Mammary epithelial cell (primary cell): Measurements from ENCODE around the gene MAP2K1.

Source experiments
- EZH2 ChIP-seq: IDR thresholded peaks from 2 replicates; pipeline ENCODE4 v1.6.1; 2012; ENCODE audit warnings: low read length, inconsistent platforms, borderline replicate concordance
- TF ChIP-seq, protein P1 (sequence below), 2 donors: IDR thresholded peaks in 1 of 2; conservative IDR thresholded peaks in 1 of 2; 2 replicates each; pipeline ENCODE4 v1.5.1; 2011 to 2012; ENCODE audit warnings: inconsistent platforms in 2 of 2, low read length in 2 of 2, mild to moderate bottlenecking in 2 of 2, control low read depth in 1 of 2, low read depth in 1 of 2; ENCODE audit not compliant: insufficient read depth in 1 of 2; ENCODE audit errors: extremely low read depth in 1 of 2

DNA sequence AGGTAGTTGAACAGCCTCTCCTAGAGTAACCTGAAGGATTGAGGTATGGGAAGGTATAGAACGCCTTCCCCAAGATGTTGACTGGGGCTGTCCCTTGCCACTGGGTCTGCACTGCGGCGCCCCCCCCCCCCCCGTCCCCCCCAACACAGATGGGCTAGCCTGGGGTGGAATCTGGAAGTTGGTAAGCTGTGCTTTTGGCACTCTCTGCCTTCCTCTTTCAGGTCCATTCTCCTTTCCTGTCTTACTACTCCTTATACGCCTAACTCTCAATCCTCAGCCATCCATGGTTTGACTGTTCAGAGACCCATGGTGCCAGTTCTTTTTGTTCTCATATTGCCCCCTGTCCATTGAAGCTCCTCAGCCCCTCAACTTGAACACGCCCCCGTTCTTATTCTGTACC lies 42.8 kb downstream of the MAP2K1 start:
- TF ChIP-seq, protein P1, sequence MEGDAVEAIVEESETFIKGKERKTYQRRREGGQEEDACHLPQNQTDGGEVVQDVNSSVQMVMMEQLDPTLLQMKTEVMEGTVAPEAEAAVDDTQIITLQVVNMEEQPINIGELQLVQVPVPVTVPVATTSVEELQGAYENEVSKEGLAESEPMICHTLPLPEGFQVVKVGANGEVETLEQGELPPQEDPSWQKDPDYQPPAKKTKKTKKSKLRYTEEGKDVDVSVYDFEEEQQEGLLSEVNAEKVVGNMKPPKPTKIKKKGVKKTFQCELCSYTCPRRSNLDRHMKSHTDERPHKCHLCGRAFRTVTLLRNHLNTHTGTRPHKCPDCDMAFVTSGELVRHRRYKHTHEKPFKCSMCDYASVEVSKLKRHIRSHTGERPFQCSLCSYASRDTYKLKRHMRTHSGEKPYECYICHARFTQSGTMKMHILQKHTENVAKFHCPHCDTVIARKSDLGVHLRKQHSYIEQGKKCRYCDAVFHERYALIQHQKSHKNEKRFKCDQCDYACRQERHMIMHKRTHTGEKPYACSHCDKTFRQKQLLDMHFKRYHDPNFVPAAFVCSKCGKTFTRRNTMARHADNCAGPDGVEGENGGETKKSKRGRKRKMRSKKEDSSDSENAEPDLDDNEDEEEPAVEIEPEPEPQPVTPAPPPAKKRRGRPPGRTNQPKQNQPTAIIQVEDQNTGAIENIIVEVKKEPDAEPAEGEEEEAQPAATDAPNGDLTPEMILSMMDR (conservative IDR thresholded peaks at IDR 0.05 in 1 of 2, IDR thresholded peaks at IDR 0.05 in 1 of 2; ENCODE audit: extremely low read depth in 1 of 2, insufficient read depth in 1 of 2, low read depth in 1 of 2, low read length in 2 of 2), result no peak
- no peak for TF ChIP-seq EZH2
